ENCODE results near the gene UTP25.

Gene UTP25

DNA sequence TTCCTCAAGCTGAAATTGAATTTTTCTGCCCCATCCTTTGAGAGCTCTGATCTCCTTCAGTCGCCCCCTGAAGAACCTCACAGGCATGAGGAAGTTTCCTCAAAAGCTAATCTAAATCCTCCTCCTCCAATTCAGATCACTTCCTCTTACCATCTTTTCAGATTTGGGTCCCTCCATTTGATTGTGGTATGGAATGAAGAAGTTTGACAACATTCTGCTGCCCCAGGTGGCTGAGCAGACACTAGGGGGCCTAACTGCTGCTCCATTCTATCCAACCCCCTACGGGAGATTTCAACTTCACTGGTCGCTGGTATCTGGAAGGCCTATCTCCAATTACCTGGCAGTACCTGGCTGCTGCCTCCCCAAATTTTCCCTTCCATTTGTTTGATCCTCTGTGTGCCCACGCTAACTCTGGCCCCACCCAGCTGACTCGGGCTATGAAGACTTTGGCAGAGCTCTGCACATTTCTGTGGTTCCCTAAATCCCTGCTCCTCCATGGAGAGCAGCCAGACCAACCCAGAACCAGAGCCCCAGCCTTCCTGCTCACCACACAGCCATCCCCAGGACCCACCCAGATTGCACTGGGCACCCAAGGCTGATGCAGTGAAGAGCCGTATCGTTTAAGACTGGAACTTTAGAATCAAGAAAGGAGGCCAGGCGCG lies 29.7 kb upstream of the UTP25 start:
- H3K4me1 ChIP-seq (ENCODE audit: control insufficient read depth, low read length), result no peaks in the 10 kb centered on the region
- H3K9me3 ChIP-seq (ENCODE audit: control insufficient read depth, insufficient read depth, low read length), result no peaks in the 10 kb centered on the region
- H3K79me2 ChIP-seq (ENCODE audit: control insufficient read depth, low read length), result no peaks in the 10 kb centered on the region
- no peaks in the 10 kb centered on the region for H3F3A ChIP-seq (ENCODE audit: control insufficient read depth, insufficient read depth)
- no peak overlapping the region for H3K27ac ChIP-seq (ENCODE audit: low read depth, low read length)
- TF ChIP-seq, protein P1, sequence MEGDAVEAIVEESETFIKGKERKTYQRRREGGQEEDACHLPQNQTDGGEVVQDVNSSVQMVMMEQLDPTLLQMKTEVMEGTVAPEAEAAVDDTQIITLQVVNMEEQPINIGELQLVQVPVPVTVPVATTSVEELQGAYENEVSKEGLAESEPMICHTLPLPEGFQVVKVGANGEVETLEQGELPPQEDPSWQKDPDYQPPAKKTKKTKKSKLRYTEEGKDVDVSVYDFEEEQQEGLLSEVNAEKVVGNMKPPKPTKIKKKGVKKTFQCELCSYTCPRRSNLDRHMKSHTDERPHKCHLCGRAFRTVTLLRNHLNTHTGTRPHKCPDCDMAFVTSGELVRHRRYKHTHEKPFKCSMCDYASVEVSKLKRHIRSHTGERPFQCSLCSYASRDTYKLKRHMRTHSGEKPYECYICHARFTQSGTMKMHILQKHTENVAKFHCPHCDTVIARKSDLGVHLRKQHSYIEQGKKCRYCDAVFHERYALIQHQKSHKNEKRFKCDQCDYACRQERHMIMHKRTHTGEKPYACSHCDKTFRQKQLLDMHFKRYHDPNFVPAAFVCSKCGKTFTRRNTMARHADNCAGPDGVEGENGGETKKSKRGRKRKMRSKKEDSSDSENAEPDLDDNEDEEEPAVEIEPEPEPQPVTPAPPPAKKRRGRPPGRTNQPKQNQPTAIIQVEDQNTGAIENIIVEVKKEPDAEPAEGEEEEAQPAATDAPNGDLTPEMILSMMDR (IDR thresholded peaks at IDR 0.05; ENCODE audit: low read depth, low read length, poor library complexity, severe bottlenecking), result peak; percentile 29
- no peak for TF ChIP-seq EZH2phosphoT487 (IDR thresholded peaks at IDR 0.05; ENCODE audit: borderline replicate concordance, low read length)
- H3K4me3 ChIP-seq (ENCODE audit: low read length), result no peak overlapping the region
- no peaks in the 10 kb centered on the region for H4K20me1 ChIP-seq (ENCODE audit: control insufficient read depth, insufficient read depth, low read depth, low read length)
- no peak overlapping the region for H3K4me2 ChIP-seq (ENCODE audit: low read length)
- H3K9me2 ChIP-seq (replicated peaks; ENCODE audit: control insufficient read depth, low read length), result no peaks in the 10 kb centered on the region
- peaks cover 21% of the 10 kb centered on the region for H3K27me3 ChIP-seq (ENCODE audit: control insufficient read depth, low read length)
- H3K36me3 ChIP-seq (ENCODE audit: control insufficient read depth, low read length), result no peaks in the 10 kb centered on the region

DNA sequence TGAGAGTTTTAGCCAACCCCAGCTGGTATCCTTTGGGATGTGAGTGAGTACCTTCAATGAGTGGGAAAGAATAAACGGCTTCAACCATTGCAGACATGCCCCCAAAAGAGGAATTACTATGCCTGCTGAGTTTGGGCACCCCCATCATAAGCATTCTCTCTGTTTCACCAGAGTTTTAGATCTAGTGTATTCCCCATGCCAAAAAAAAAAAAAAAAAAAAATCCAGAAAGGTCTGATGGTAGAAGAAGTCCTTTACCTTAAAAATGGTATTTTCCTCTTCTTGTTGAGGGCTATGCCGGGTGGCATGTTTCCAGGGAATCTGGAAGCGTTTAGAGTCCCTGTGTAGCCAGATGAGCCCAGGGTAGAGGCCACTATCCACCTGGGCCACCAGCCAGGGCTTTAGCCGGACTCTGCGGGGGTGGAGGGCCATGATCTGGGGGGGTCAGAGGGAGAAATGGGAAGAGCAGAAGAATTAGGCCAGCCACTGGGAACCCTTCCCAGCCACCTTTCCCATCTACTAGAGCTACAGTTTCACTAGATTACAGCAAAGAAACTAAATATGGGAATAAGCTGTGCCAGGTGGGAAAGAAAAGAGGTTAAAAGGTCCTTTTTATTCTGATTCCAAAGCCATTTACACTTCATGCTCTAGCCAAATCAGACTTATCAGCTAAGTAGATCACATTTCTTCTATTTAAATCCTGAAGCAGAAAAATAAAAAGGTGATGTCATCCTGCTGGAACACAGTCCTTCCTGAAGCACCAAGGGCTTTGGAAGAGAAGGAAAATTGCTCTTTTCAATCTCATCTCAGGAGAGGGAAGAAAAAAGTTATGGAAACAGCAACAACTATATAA lies 26.6 kb upstream of the UTP25 start:
- Histone ChIP-seq H3K27ac (ENCODE audit: low read depth, low read length) (no peak overlapping the region), H3K4me2 (ENCODE audit: low read length) (no peak overlapping the region), H3K4me3 (ENCODE audit: low read length) (no peak overlapping the region)

DNA sequence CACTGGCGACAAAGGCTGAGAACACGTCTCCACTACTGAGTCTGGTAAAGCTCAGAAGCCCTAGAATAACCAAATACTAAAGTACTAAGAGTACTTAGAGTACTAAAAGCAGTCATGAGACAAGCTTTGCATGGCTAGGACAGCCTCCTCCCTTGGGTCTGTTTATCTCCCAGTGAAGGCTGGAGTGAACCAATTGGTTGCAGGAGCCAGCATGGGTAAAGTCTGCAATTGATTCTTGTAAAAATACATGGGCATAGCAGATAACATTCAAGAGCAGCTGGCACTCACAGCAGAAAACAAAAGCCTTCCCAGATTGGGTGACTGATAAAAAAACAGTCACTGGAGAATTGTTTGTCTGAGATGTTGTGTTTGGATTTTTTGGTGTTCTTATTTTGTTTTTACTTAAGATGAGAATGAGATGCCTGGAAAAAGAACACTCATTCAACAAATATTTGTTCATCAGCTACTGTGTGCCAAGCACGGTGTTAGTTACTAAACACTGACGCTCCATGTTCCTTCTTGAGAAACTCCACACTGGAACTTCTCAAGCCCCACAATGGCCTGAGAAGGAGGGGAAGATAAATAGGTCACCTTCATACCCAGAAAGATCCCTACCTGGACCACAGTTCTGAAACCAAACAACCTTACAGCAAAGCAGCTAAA lies 25.5 kb upstream of the UTP25 start:
- Histone ChIP-seq H3K79me2 (ENCODE audit: control insufficient read depth, low read length) (no peaks in the 10 kb centered on the region), H3K4me2 (ENCODE audit: low read length) (no peak overlapping the region), H3K27me3 (ENCODE audit: control insufficient read depth, low read length) (peaks cover 10% of the 10 kb centered on the region), H3K27ac (ENCODE audit: low read depth, low read length) (no peak overlapping the region), H3K9me3 (ENCODE audit: control insufficient read depth, insufficient read depth, low read length) (no peaks in the 10 kb centered on the region), H4K20me1 (ENCODE audit: control insufficient read depth, insufficient read depth, low read depth, low read length) (no peaks in the 10 kb centered on the region), H3K9me2 (replicated peaks; ENCODE audit: control insufficient read depth, low read length) (no peaks in the 10 kb centered on the region), H3F3A (ENCODE audit: control insufficient read depth, insufficient read depth) (no peaks in the 10 kb centered on the region), H3K4me3 (ENCODE audit: low read length) (no peak overlapping the region), H3K4me1 (ENCODE audit: control insufficient read depth, low read length) (peaks cover 5% of the 10 kb centered on the region; the same call in 1 of the 2 replicates), H3K36me3 (ENCODE audit: control insufficient read depth, low read length) (no peaks in the 10 kb centered on the region)
- TF ChIP-seq, protein P1 (IDR thresholded peaks at IDR 0.05; ENCODE audit: low read depth, low read length, poor library complexity, severe bottlenecking), result no peak
- TF ChIP-seq EZH2phosphoT487 (IDR thresholded peaks at IDR 0.05; ENCODE audit: borderline replicate concordance, low read length), result no peak

More for the DNA sequence above, 26.6 kb upstream of the UTP25 start:
- no peaks in the 10 kb centered on the region for H4K20me1 ChIP-seq (ENCODE audit: control insufficient read depth, insufficient read depth, low read depth, low read length)
- peaks cover 2% of the 10 kb centered on the region; the same call in 1 of the 2 replicates for H3K4me1 ChIP-seq (ENCODE audit: control insufficient read depth, low read length)
- no peaks in the 10 kb centered on the region for H3K36me3 ChIP-seq (ENCODE audit: control insufficient read depth, low read length)
- no peaks in the 10 kb centered on the region for H3K9me2 ChIP-seq (replicated peaks; ENCODE audit: control insufficient read depth, low read length)
- no peaks in the 10 kb centered on the region for H3K9me3 ChIP-seq (ENCODE audit: control insufficient read depth, insufficient read depth, low read length)
- H3F3A ChIP-seq (ENCODE audit: control insufficient read depth, insufficient read depth), result no peaks in the 10 kb centered on the region
- TF ChIP-seq, protein P1 (IDR thresholded peaks at IDR 0.05; ENCODE audit: low read depth, low read length, poor library complexity, severe bottlenecking), result no peak
- TF ChIP-seq EZH2phosphoT487 (IDR thresholded peaks at IDR 0.05; ENCODE audit: borderline replicate concordance, low read length), result no peak
- H3K79me2 ChIP-seq (ENCODE audit: control insufficient read depth, low read length), result no peaks in the 10 kb centered on the region
- H3K27me3 ChIP-seq (ENCODE audit: control insufficient read depth, low read length), result peaks cover 12% of the 10 kb centered on the region
